ENCODE data around the gene HSPG2.

HSPG2 gene

GRCh38 chr1:21843208-21843607 is 93.9 kb downstream of the HSPG2 start:
- no peak for TF ChIP-seq CTCF (conservative IDR thresholded peaks at IDR 0.05; ENCODE audit: low read depth, low read length)
- Histone ChIP-seq H3K4me1 (ENCODE audit: low read depth, poor library complexity, severe bottlenecking) (no peaks in the 10 kb centered on the region), H3K36me3 (ENCODE audit: insufficient read depth) (no peaks in the 10 kb centered on the region), H3K4me2 (no peak overlapping the region), H2AFZ (ENCODE audit: low read depth) (no peak overlapping the region), H3K27me3 (ENCODE audit: insufficient read depth, low read depth) (no peaks in the 10 kb centered on the region; the same call in 1 of the 2 replicates), H3K79me2 (ENCODE audit: insufficient read depth, low read depth) (no peaks in the 10 kb centered on the region), H3K9ac (no peak overlapping the region), H4K20me1 (ENCODE audit: insufficient read depth) (no peaks in the 10 kb centered on the region), H3K4me3 (IDR thresholded peaks at IDR 0.05; ENCODE audit: insufficient read depth, low read depth, low read length) (no peak overlapping the region), H3K27ac (no peak overlapping the region)

- H3K4me2 ChIP-seq: no peak overlapping the region
- H3K36me3 ChIP-seq (ENCODE audit: insufficient read depth): no peaks in the 10 kb centered on the region
- H2AFZ ChIP-seq (ENCODE audit: low read depth): no peak overlapping the region
- no peak overlapping the region for H3K9ac ChIP-seq
- TF ChIP-seq CTCF (conservative IDR thresholded peaks at IDR 0.05; ENCODE audit: low read depth, low read length): no peak
- H3K27me3 ChIP-seq (ENCODE audit: insufficient read depth, low read depth): no peaks in the 10 kb centered on the region; the same call in 1 of the 2 replicates
- no peaks in the 10 kb centered on the region for H4K20me1 ChIP-seq (ENCODE audit: insufficient read depth)
- no peak overlapping the region for H3K4me3 ChIP-seq (IDR thresholded peaks at IDR 0.05; ENCODE audit: insufficient read depth, low read depth, low read length)
- no peaks in the 10 kb centered on the region for H3K4me1 ChIP-seq (ENCODE audit: low read depth, poor library complexity, severe bottlenecking)
- H3K79me2 ChIP-seq (ENCODE audit: insufficient read depth, low read depth): no peaks in the 10 kb centered on the region
- H3K27ac ChIP-seq: no peak overlapping the region
These were observed 94.4 kb downstream of the HSPG2 start for GRCh38 chr1:21842606-21843162.

GRCh38 chr1:21841852-21842466 is 95.2 kb downstream of the HSPG2 start:
- H3K4me1 ChIP-seq (ENCODE audit: low read depth, poor library complexity, severe bottlenecking): no peaks in the 10 kb centered on the region
- TF ChIP-seq CTCF (conservative IDR thresholded peaks at IDR 0.05; ENCODE audit: low read depth, low read length): no peak
- no peaks in the 10 kb centered on the region for H3K79me2 ChIP-seq (ENCODE audit: insufficient read depth, low read depth)
- H2AFZ ChIP-seq (ENCODE audit: low read depth): no peak overlapping the region
- no peak overlapping the region for H3K9ac ChIP-seq
- H3K27ac ChIP-seq: no peak overlapping the region
- no peak overlapping the region for H3K4me2 ChIP-seq
- no peaks in the 10 kb centered on the region for H3K36me3 ChIP-seq (ENCODE audit: insufficient read depth)
- no peaks in the 10 kb centered on the region; the same call in 1 of the 2 replicates for H3K27me3 ChIP-seq (ENCODE audit: insufficient read depth, low read depth)
- no peaks in the 10 kb centered on the region for H4K20me1 ChIP-seq (ENCODE audit: insufficient read depth)
- no peak overlapping the region for H3K4me3 ChIP-seq (IDR thresholded peaks at IDR 0.05; ENCODE audit: insufficient read depth, low read depth, low read length)

GRCh38 chr1:21840981-21841380 is 96.1 kb downstream of the HSPG2 start:
- Histone ChIP-seq H3K27me3 (ENCODE audit: insufficient read depth, low read depth) (no peaks in the 10 kb centered on the region; the same call in 1 of the 2 replicates), H2AFZ (ENCODE audit: low read depth) (no peak overlapping the region), H3K27ac (no peak overlapping the region), H3K4me1 (ENCODE audit: low read depth, poor library complexity, severe bottlenecking) (no peaks in the 10 kb centered on the region), H3K4me3 (IDR thresholded peaks at IDR 0.05; ENCODE audit: insufficient read depth, low read depth, low read length) (no peak overlapping the region), H3K4me2 (no peak overlapping the region), H3K9ac (no peak overlapping the region), H3K79me2 (ENCODE audit: insufficient read depth, low read depth) (no peaks in the 10 kb centered on the region), H4K20me1 (ENCODE audit: insufficient read depth) (no peaks in the 10 kb centered on the region), H3K36me3 (ENCODE audit: insufficient read depth) (no peaks in the 10 kb centered on the region)
- TF ChIP-seq CTCF (conservative IDR thresholded peaks at IDR 0.05; ENCODE audit: low read depth, low read length): no peak

Data from KMS-11 (cell line).